ENCODE data around the gene RIN3. TPM values are rescaled to one million over a fixed set of nuclear protein-coding genes. Genes with fewer than 3 reads are reported as not detected.

Gene RIN3
- total RNA-seq, 3 donors from 2014 or later: 10.7 to 19.7 (median 12.1) TPM

GRCh38 chr14:92607702-92608429, 94.3 kb downstream of the RIN3 start:
- H3K27ac ChIP-seq: no peak overlapping the region
- H3K9me3 ChIP-seq: no peaks in the 10 kb centered on the region
- intact Hi-C loops (cut with DNase I; ENCODE audit: low total_unique reads): no loop called here
- DNase-seq (ENCODE audit: low spot score in 2 of 2): no peak
- H3K27me3 ChIP-seq: no peaks in the 10 kb centered on the region
- TF ChIP-seq POLR2A (IDR thresholded peaks at IDR 0.05) (no peak), POLR2AphosphoS5 (IDR thresholded peaks at IDR 0.05) (no peak), CTCF (IDR thresholded peaks at IDR 0.05) (no peak)
- no peaks in the 10 kb centered on the region for H3K36me3 ChIP-seq
- H3K4me3 ChIP-seq: no peak overlapping the region
- no peaks in the 10 kb centered on the region for H3K4me1 ChIP-seq

- no peak for DNase-seq (ENCODE audit: low spot score in 2 of 2)
- TF ChIP-seq CTCF (IDR thresholded peaks at IDR 0.05) (no peak), POLR2AphosphoS5 (IDR thresholded peaks at IDR 0.05) (no peak), POLR2A (IDR thresholded peaks at IDR 0.05) (no peak)
- no peaks in the 10 kb centered on the region for H3K9me3 ChIP-seq
- H3K27ac ChIP-seq: peak overlapping the region in 1 of 2 donors; percentile 70
- H3K36me3 ChIP-seq: no peaks in the 10 kb centered on the region
- H3K27me3 ChIP-seq: no peaks in the 10 kb centered on the region
- H3K4me1 ChIP-seq: no peaks in the 10 kb centered on the region
- intact Hi-C loops (cut with DNase I; ENCODE audit: low total_unique reads): no loop called here
- H3K4me3 ChIP-seq: no peak overlapping the region
Observed at GRCh38 chr14:92609955-92610354, 96.4 kb downstream of the RIN3 start.

- intact Hi-C loops (cut with DNase I; ENCODE audit: low total_unique reads): no loop called here
- DNase-seq (ENCODE audit: low spot score in 2 of 2): no peak
- Histone ChIP-seq H3K27me3 (no peaks in the 10 kb centered on the region), H3K4me1 (no peaks in the 10 kb centered on the region), H3K27ac (no peak overlapping the region), H3K36me3 (no peaks in the 10 kb centered on the region), H3K9me3 (no peaks in the 10 kb centered on the region), H3K4me3 (no peak overlapping the region)
- TF ChIP-seq CTCF (IDR thresholded peaks at IDR 0.05) (no peak), POLR2A (IDR thresholded peaks at IDR 0.05) (no peak), POLR2AphosphoS5 (IDR thresholded peaks at IDR 0.05) (no peak)
Observed at GRCh38 chr14:92610849-92611271, 97.3 kb downstream of the RIN3 start.

GRCh38 chr14:92613008-92613658, 99.6 kb downstream of the RIN3 start:
- H3K27me3 ChIP-seq: no peaks in the 10 kb centered on the region
- H3K4me3 ChIP-seq: no peak overlapping the region
- no peak overlapping the region for H3K27ac ChIP-seq
- no peak for TF ChIP-seq POLR2A (IDR thresholded peaks at IDR 0.05)
- TF ChIP-seq CTCF (IDR thresholded peaks at IDR 0.05): peak in 1 of 3 donors; percentile 22
- TF ChIP-seq POLR2AphosphoS5 (IDR thresholded peaks at IDR 0.05): no peak
- no peak for DNase-seq (ENCODE audit: low spot score in 2 of 2)
- no peaks in the 10 kb centered on the region for H3K36me3 ChIP-seq
- no peaks in the 10 kb centered on the region for H3K9me3 ChIP-seq
- H3K4me1 ChIP-seq: no peaks in the 10 kb centered on the region
- intact Hi-C loops (cut with DNase I; ENCODE audit: low total_unique reads): no loop called here

- H3K27me3 ChIP-seq: no peaks in the 10 kb centered on the region
- no peak overlapping the region for H3K4me3 ChIP-seq
- no peak for TF ChIP-seq POLR2A (IDR thresholded peaks at IDR 0.05)
- no peak for TF ChIP-seq POLR2AphosphoS5 (IDR thresholded peaks at IDR 0.05)
- TF ChIP-seq CTCF (IDR thresholded peaks at IDR 0.05): no peak
- H3K4me1 ChIP-seq: no peaks in the 10 kb centered on the region
- H3K27ac ChIP-seq: no peak overlapping the region
- DNase-seq (ENCODE audit: low spot score in 2 of 2): no peak
- H3K9me3 ChIP-seq: no peaks in the 10 kb centered on the region
- H3K36me3 ChIP-seq: no peaks in the 10 kb centered on the region
- intact Hi-C loops (cut with DNase I; ENCODE audit: low total_unique reads): no loop called here
Observed at GRCh38 chr14:92613681-92614260, 100.2 kb downstream of the RIN3 start.
